Activated gamma-delta T cell treated with Interleukin-2 at 50 U/mL for 16 hours (primary cell): ENCODE data around the gene HOXC6.
"Not testable (repeated sequence)": the region's sequence is repeated elsewhere in the genome, so short reads cannot be mapped to it uniquely, and the experiment has no call there.

ENCODE experiments used
- DNase-seq: peaks from one replicate; pipeline ENCODE4 v3.0.0-alpha.2; 2020

The HOXC6 gene

GRCh38 chr12:54060174-54060974 is 32.1 kb downstream of the HOXC6 start:
- DNase-seq = no peak

- DNase-seq = no peak
Observed at GRCh38 chr12:54060975-54061778, 32.9 kb downstream of the HOXC6 start.

GRCh38 chr12:54065677-54066076 is 37.4 kb downstream of the HOXC6 start:
- DNase-seq = no peak

GRCh38 chr12:54066408-54066807 is 38.2 kb downstream of the HOXC6 start:
- no peak for DNase-seq

GRCh38 chr12:54068418-54069070 is 40.3 kb downstream of the HOXC6 start:
- DNase-seq = no peak

- no peak for DNase-seq
Observed at GRCh38 chr12:54071942-54072341, 43.7 kb downstream of the HOXC6 start.

- no peak for DNase-seq
Observed at GRCh38 chr12:54074308-54074707, 46.1 kb downstream of the HOXC6 start.

- DNase-seq = no peak
Observed at GRCh38 chr12:54075409-54075808, 47.2 kb downstream of the HOXC6 start.

GRCh38 chr12:54075974-54076373 is 47.7 kb downstream of the HOXC6 start:
- no peak for DNase-seq

GRCh38 chr12:54077843-54078242 is 49.6 kb downstream of the HOXC6 start:
- DNase-seq = not testable (repeated sequence)

- DNase-seq = not testable (repeated sequence)
Observed at GRCh38 chr12:54079115-54079514, 50.9 kb downstream of the HOXC6 start.
